Neutrophil (primary cell): Measurements from ENCODE around the gene MRPS34.
"Not testable (repeated sequence)": the region's sequence is repeated elsewhere in the genome, so short reads cannot be mapped to it uniquely, and the experiment has no call there.

ENCODE experiments used
- H3K27ac ChIP-seq: fragments of 200-600 bp; sonication (generic); 2 replicates; pipeline ENCODE4 v1.5.1; 2016; ENCODE audit warnings: mild to moderate bottlenecking, moderate library complexity
- H3K27me3 ChIP-seq: fragments of 200-600 bp; sonication (generic); 2 replicates; pipeline ENCODE4 v1.6.0; 2016; ENCODE audit warnings: mild to moderate bottlenecking
- H3K36me3 ChIP-seq: fragments of 200-600 bp; sonication (generic); 2 replicates; pipeline ENCODE4 v1.5.1; 2017
- H3K4me1 ChIP-seq, 2 experiments: fragments of 200-600 bp in 1 of 2; sonication (generic) in 1 of 2; 1 replicate in 1 of 2; 2 replicates in 1 of 2; pipeline versions ENCODE4 v1.5.1 to v1.6.1; 2013 to 2016; ENCODE audit warnings: low read depth in 1 of 2, low read length in 1 of 2, mild to moderate bottlenecking in 1 of 2, moderate library complexity in 1 of 2; ENCODE audit not compliant: control insufficient read depth in 1 of 2, insufficient read depth in 1 of 2
- H3K4me3 ChIP-seq, 2 experiments: fragments of 200-600 bp in 1 of 2; sonication (generic) in 1 of 2; 1 replicate in 1 of 2; 2 replicates in 1 of 2; pipeline ENCODE4 v1.5.1; 2013 to 2016; ENCODE audit warnings: low read depth in 1 of 2, low read length in 1 of 2, mild to moderate bottlenecking in 1 of 2, moderate library complexity in 1 of 2
- H3K9me3 ChIP-seq: fragments of 200-600 bp; sonication (generic); 2 replicates; pipeline ENCODE4 v1.5.1; 2016
- CTCF ChIP-seq: fragments of 200-600 bp; sonication (generic); IDR thresholded peaks from 2 replicates; pipeline ENCODE4 v1.5.1; 2016; ENCODE audit warnings: antibody characterized with exemption

MRPS34 gene

DNA sequence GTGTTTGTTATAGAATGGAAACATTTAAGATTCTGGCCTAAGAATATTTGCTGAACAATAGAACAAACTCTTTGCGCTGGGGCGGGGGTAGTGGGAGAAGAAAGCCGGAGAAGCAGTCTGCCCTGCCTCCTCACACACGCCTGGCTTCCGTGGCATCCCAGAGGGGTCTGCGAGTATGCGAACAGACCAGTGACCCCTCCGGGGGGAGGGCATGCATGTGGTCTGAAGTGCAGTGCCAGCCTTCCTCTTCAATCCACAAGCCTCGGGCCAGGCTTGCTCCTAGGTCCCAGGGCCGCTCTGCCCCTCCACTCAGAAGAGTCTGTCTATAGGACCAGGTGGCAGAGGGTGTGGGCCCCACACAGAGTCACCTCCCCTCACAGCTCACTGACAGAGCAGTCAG, 34.7 kb upstream of the MRPS34 start:
- Histone ChIP-seq H3K4me3 (no peak overlapping the region), H3K27ac (no peak overlapping the region), H3K9me3 (no peaks in the 10 kb centered on the region), H3K36me3 (peaks cover 47% of the 10 kb centered on the region), H3K4me1 (no peaks in the 10 kb centered on the region), H3K27me3 (no peaks in the 10 kb centered on the region)
- TF ChIP-seq CTCF, result no peak

- H3K4me1 ChIP-seq, result no peaks in the 10 kb centered on the region
- no peaks in the 10 kb centered on the region for H3K27me3 ChIP-seq
- H3K4me3 ChIP-seq, result no peak overlapping the region
- H3K27ac ChIP-seq, result no peak overlapping the region
- peaks cover 5% of the 10 kb centered on the region for H3K36me3 ChIP-seq
- no peak for TF ChIP-seq CTCF
- H3K9me3 ChIP-seq, result no peaks in the 10 kb centered on the region
Measured at GRCh38 chr16:1800701-1801100, 27.8 kb upstream of the MRPS34 start.

- H3K27ac ChIP-seq, H3K9me3 ChIP-seq, H3K4me3 ChIP-seq, H3K4me1 ChIP-seq, H3K27me3 ChIP-seq, H3K36me3 ChIP-seq: not testable (repeated sequence)
Measured at GRCh38 chr16:1799263-1799662, 26.3 kb upstream of the MRPS34 start.

DNA sequence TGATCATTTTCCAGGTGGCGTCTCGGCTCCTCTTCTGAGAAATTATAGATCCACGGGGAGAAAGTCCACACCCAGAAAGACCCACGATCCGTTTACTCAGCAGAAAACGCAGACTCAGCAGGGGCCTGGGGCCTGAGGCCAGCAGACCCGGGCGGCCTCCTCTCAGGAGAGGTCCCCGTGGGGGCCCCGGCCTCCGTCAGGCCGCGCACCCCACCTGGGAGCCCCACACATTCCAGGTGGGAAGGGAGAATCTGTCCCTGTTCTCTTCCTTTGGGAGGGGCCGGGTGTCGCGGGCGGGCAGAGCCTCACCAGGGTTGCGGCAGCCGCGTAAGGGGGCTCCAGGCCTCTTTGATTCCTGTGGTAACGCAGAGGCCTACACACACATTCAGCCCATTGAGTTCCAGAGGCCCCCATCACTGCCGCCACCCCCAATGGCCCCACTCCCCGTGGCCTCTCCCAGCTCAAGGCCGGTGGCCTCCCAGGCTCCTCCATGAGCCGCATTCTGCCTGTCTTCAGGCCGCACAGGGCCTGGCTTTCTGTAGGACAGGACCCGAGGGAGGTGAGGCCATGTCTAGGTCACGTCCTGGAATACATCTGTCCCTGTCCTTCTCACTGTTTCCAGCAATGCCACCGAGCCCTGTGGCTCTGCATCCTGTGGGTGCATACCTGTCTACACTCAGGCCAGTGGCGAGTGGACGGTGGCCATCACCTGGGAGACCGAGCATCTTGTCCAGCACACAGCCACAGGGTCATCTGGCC, 22.2 kb upstream of the MRPS34 start:
- H3K4me1 ChIP-seq, result no peaks in the 10 kb centered on the region
- H3K27me3 ChIP-seq, result no peaks in the 10 kb centered on the region
- H3K9me3 ChIP-seq, result no peaks in the 10 kb centered on the region
- H3K36me3 ChIP-seq, result peaks cover 23% of the 10 kb centered on the region
- H3K27ac ChIP-seq, result no peak overlapping the region
- H3K4me3 ChIP-seq, result no peak overlapping the region
- no peak for TF ChIP-seq CTCF

DNA sequence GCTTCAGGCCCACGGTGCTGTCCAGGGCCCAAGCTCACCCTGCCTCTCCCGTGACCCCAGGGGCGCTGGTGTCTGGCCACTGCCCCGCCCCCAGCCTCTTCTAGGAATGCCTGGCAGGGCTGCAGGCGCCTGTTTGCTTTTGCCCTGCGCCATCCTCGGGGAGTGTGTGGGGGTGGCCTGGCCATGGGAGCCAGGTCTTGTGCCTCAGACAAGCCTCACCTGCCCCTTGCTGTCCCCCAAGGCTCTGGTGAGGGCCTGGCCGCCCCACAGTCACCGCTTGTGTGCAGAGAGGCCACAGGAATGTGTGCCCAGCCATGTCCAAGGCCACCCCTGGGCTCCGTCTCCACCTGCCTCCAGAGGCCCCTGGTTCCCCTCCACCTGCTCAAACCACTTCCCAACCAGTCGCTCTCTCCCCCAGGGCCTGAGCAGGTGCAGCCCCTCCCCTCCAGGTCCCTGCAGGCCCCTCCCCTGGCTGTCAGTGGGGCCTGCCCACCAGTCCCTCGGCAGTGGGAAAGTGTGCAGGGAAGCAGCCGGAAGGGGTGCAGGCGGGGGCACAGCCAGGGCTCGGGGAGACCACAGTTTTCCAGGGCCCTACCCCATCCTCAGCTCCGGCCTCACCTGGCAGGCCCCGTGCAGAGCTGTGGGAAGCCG, 21.4 kb upstream of the MRPS34 start:
- Histone ChIP-seq H3K9me3 (no peaks in the 10 kb centered on the region), H3K27ac (no peak overlapping the region), H3K27me3 (no peaks in the 10 kb centered on the region), H3K4me3 (no peak overlapping the region), H3K4me1 (no peaks in the 10 kb centered on the region), H3K36me3 (peaks cover 28% of the 10 kb centered on the region)
- TF ChIP-seq CTCF, result no peak

DNA sequence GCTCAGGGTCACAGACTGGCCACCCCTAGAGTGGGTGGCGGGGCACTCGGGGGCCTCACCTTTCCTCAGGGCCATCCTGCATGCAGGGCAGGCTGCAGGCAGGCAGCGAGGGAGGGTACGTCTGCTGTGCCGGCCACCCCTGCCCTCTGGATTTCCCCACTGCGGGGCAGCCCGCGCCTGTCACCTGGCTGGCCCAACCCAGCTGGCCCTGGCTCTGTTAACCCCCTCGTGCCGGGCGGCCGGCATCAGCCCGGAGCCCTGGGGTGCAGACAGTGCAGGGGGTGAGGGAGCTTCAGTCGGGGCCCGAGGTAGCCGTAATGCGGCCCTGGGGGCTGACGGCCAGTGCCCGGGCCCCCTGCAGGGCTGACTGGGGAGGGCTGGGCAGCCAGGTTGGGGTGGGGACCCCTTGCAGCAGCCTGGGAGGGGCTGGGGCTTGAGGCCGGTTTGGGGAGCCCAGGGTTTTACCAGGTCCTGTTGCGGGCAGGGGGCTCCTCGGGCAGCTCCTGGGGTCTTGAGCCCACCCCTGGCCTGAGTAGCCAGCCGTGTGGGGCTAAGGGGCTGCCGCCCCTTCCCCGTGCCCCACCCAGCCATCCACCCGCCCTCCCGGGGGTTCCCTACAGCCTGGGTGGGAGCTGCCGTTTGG, 20.8 kb upstream of the MRPS34 start, which contains the start of gene IGFALS:
IGFALS (minus strand) TSS at position 128 of the 643 bp plus-strand sequence; CDS start at position 75, 53 bp downstream.
- H3K36me3 ChIP-seq, result peaks cover 35% of the 10 kb centered on the region

More for the DNA sequence above, 20.8 kb upstream of the MRPS34 start, which contains the start of gene IGFALS:
- H3K27ac ChIP-seq, result no peak within 1 kb of the TSS
- H3K4me3 ChIP-seq, result no peak within 1 kb of the TSS
- TF ChIP-seq CTCF, result no peak
- no peaks in the 10 kb centered on the region for H3K9me3 ChIP-seq
- H3K27me3 ChIP-seq, result no peaks in the 10 kb centered on the region
- no peaks in the 10 kb centered on the region for H3K4me1 ChIP-seq
